ENCODE measurements around the gene SH3BP1.
"Not testable (repeated sequence)": the region's sequence is repeated elsewhere in the genome, so short reads cannot be mapped to it uniquely, and the experiment has no call there.

SH3BP1 gene, protein sequence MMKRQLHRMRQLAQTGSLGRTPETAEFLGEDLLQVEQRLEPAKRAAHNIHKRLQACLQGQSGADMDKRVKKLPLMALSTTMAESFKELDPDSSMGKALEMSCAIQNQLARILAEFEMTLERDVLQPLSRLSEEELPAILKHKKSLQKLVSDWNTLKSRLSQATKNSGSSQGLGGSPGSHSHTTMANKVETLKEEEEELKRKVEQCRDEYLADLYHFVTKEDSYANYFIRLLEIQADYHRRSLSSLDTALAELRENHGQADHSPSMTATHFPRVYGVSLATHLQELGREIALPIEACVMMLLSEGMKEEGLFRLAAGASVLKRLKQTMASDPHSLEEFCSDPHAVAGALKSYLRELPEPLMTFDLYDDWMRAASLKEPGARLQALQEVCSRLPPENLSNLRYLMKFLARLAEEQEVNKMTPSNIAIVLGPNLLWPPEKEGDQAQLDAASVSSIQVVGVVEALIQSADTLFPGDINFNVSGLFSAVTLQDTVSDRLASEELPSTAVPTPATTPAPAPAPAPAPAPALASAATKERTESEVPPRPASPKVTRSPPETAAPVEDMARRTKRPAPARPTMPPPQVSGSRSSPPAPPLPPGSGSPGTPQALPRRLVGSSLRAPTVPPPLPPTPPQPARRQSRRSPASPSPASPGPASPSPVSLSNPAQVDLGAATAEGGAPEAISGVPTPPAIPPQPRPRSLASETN

DNA sequence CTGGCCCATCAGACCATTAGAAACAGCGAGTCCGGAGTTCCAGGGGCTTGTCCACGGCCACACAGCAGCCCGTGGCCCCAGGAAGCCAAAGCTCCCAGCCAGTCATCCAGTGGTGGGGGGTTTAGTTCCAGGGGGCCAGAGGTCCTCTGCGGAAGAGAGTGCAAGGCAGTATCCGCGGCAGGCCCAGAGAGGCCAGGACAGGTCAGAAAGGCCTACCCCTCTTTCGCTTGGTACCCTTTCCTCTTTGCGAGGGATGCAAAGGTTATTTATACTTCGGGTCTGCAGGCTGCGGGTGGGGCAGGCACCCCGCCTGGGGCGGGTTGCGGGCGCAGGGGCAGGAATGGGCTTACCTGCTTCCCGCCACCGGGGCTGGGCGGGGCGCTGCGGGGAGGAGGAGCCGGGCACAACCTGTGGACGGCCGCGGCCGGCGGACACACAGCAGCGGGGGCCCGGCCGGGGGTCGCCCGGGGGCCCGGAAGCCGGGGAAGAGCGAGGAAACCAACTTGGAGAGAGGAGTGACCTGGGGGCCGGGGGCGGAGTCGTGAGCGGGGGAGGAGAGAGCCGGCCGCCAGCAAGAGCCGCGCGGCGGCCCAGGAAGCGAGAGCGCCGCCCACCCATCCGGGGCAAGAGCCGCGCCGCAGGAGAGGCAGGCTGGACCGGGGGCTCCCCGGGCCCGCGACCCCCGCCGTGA is at the start of gene SH3BP1:
TSS of gene SH3BP1 (plus strand) at position 600 of the 691 bp plus-strand sequence. CDS start 119 bp downstream, outside the sequence.
- DNase-seq: peak; percentile 24 to 71

GRCh38 chr22:37591081-37591480 is 48.4 kb upstream of the SH3BP1 start:
- not testable (repeated sequence) for DNase-seq

DNA sequence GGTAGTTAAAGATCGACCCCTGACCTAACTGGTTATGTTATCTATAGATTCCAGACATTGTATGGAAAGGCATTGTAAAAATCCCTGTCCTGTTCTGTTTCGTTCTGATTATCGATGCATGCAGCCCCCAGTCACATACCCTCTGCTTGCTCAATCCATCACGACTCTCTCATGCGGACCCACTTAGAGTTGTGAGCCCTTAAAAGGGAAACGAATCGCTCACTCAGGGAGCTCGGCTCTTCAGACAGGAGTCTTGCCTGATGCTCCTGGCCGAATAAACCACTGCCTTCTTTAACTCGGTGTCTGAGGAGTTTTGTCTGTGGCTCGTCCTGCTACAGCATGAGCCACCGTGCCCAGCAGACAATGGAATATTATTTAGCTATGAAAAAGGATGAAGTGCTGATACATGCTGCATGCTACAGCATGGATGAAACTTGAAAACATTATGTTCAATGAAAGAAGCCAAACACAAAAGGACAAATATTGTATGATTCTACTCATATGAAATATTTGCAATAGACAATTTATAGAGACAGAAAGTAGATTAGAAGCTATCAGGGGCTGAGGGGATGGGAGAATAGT is 47.6 kb upstream of the SH3BP1 start:
- DNase-seq: no peak

DNA sequence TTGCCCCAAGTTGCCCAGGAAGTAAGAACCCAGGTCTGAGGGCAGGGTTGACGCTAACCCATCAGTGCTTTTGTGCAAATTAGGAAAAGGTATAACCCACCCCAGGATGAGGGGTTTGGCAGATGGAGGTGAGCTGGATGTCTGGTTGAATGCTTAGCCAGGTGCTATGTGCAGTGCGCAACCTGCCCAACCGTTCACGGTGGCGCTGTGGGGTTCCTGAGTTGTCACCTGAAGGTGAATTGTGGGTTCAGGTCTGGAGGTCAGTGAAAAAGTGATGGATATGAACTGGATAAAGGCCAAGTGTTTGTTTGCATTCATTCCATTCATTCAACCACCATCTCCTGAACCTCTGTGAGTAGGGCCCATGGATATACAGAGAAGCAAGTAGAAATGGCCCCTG is 45.2 kb upstream of the SH3BP1 start:
- DNase-seq: no peak

- DNase-seq: no peak
These were observed 40.3 kb upstream of the SH3BP1 start for GRCh38 chr22:37599153-37599552.

- DNase-seq: no peak
These were observed 38.3 kb upstream of the SH3BP1 start for GRCh38 chr22:37601203-37601539.

DNA sequence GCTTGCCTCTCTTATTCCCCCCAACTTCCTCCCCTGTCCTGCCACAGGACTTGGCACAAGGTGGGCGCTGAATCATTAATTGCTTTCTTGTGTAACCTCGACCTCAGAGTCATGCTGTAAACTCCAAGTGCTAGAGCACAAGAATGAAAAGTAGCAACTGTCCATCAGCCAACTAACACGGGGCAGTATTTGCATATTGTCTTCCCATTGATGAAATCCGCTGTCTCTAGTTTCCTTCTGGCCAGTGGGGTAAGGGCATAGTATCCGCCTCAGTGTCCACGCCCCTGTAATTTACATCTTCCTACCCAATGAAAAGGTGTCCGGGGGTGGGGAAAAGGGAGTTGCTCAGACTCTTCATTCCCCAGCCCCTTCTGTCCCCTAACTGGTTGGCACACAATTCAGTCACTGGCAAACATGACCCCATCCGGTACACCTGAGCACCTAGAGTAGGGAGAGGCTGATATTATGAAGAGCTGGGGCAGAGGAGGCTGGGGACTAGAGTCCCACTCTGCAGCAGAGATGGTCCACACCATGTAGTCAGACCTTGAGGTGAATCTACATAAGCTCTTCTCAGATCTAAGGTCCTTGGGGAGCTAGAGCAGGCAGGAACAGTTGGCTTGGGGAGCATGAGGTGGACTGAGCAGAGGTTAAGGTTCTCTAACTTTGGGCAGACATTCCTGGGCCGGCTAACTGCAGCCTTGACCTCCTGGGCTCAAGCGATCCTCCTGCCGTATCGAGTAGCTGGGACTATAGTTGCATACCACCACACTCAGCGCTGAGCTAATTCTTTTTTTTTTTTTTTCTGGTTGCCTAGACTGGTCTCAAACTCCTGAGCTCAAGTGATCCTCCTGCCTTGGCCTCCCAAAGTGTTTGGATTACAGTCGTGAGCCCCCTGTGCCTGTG is 37.7 kb upstream of the SH3BP1 start:
- no peak for DNase-seq

DNA sequence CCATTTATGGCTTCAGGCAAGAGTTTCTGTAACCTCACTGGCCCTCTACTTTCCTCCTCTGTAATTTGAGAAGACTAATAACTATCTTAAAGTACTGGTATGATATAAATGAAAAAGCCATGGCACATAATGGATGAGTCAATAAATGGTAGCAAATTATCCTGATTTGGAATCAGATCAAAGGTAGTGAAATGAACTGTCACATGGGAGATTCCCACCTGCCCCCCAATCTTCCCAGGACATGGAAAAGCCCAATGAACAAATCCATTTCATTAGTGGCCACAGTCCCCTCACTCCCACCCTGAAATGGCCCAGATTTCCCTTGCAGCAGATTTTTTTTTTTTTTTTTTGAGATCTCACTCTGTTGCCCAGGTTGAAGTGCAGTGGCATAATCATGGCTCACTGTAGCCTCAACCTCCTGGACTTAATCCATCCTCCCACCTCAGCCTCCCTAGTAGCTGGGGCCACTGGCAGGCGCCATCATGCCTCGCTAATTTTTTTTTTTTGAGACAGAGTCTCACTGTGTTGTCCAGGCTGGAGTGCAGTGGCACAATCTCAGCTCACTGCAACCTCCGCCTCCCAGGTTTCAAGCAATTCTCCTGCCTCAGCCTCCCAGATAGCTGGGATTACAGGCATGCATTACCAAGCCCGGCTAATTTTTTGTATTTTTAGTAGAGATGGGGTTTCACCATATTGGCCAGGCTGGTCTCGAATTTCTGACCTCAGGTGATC is 36.8 kb upstream of the SH3BP1 start:
- DNase-seq: not testable (repeated sequence)

- no peak for DNase-seq
These were observed 35.4 kb upstream of the SH3BP1 start for GRCh38 chr22:37604074-37604473.

GRCh38 chr22:37604875-37605274 is 34.6 kb upstream of the SH3BP1 start:
- peak; percentile 35 to 75 for DNase-seq

- DNase-seq: peak; percentile 87 to 92
These were observed 32.2 kb upstream of the SH3BP1 start for GRCh38 chr22:37607010-37607934.

DNA sequence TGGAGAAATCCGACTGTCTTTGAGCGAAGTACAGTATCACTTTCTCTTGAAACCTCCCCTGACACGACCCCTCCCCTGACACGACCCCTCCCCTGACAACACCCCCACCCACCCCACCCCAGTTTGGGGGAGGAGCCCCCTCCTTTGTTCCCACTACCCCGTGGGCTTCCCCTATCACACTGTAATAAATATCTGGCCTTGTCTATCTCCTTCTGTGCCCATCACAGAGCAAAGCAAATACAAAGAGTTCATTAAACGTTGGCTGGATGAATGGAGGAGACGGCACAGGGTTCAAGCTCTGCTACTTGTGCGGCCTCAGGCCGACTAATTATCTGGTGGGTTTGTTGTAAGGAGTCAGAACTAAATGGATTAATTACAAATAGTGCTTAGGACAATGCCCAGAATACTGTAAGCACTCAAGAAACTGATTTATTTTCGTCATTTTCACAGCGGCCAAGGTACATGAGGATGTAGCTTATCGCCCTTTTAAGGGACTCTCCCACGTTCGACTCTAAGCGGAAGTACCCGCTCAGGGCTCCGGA is 31.5 kb upstream of the SH3BP1 start:
- no peak for DNase-seq

GRCh38 chr22:37608477-37609239 is 30.8 kb upstream of the SH3BP1 start, which contains the start of gene GGA1:
GGA1 (plus strand) TSS chr22:37608834; CDS start chr22:37608861, 27 bp downstream.
- DNase-seq: peak; percentile 98

DNA sequence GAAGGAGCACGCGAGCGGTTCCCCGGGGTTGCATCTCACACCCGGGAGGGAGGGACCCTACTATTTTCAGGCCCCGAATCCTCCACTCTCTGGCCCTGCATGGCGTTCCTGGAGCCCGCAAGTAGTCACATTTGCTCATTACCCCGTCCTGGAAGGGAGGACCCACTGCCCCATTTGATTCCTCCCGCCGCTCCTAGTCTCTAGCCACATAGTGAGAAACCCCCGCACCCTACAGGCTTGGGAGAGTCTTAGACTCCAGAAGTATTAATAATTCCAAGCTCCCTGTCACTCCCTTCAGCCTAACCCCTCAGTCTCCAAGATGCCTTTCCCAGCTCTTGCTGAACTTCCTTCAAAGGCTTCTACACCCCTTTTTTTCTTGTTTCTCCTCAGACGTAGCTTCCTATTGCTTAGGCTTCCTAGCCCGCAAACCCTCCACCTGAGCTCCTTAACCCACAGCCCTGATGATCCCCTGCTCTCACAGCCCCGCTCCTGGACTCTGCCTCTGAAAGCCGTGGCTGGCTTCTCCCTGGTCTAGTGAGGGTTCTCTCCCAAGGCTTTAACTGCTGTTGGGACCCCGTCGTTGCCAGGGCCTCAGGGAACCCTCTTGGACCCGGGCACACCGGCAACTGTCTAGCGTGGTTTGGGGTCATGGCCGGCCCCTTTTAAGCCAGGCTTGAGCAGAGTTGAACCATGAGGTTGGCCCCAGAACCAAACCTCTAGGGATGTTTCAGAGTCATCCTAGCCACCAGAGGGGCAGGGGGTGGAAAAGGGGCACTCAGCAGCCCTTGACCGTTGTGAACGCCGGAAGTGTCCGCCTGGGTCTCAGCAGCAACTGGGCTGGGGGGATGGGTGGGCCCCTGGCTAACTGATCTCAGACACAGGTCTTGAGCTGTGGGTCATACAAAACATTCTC is 30.0 kb upstream of the SH3BP1 start:
- no peak for DNase-seq

GRCh38 chr22:37610153-37610475 is 29.4 kb upstream of the SH3BP1 start:
- not testable (repeated sequence) for DNase-seq

GRCh38 chr22:37610480-37611129 is 28.9 kb upstream of the SH3BP1 start:
- DNase-seq: peak in 1 of 2 donors; percentile 64

DNA sequence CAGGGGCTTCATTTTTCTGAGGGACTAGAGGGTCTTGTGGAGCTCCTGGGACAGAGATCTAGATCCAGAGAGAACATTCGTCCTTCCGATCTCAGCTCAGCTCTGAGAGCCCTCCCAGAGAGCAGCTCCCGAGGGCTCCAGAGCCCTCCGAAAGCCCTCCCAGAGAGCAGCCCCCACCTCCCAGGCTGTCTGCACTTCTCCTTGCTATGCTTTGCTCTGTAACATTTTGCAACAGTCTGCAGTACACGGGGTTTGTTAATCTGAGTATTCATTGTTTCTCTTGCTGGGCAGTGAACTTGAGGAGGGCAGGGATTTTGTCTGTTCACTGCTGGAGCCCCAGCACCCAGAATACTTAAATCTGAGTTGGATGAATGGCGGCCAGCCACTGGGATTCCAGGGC is 28.3 kb upstream of the SH3BP1 start:
- DNase-seq: no peak
